Fibroblast of skin of abdomen (primary cell): ENCODE data around the gene SPRED2.

Source experiments
- DNase-seq: peaks from one replicate; pipeline ENCODE4 v3.0.0-alpha.2; 2013

The SPRED2 gene

DNA sequence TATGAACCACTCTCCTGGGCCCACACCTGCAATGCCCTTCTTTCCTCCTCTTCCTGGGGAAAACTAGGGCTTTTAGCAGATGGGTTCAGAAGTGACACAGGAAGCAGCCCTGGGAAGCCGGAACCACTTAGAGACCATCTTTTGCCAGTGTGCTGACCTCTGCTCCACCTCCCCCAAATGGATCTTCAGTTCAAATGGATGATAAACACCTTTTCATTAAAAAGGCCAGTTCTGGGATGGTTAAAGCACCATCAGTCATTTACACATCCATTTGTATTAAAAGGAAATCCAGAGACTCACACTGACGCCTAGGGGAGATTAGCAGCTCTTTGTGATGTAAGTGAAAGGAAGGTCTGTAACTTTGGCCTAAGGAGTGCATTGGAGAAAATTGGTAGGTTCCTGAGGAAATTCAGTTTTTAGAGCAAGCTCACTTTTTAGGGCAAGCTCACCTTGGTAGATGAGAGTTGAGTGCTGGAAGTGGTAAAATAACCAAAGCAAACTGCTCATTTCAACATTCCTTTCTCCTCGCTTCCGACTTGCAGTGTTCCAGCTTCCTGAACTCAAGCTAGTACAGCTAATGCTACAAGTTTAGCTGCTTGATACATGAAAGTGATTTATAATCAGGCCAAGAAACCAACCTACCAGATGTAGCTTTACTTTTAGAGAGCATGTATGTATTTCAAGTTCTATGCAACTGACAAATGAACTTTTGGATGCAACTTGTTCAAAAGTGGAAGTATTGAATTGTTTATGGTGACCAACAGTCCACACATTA is 157.1 kb downstream of the SPRED2 start:
- no peak for DNase-seq

DNA sequence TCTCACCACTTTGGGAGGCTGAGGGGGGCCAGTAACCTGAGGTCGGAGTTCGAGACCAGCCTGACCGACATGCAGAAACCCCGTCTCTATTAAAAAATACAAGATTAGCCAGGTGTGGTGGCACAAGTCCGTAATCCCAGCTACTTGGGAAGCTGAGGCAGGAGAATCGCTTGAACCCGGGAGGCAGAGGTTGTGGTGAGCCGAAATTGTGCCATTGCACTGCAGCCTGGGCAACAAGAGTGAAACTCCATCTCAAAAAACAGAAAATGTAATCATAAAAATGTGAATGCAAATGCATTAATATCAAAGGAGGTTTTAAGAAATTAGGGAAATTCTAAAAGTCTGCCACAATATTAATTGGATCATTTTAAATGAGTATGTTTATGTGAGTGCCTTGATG is 159.1 kb downstream of the SPRED2 start:
- DNase-seq, result no peak

DNA sequence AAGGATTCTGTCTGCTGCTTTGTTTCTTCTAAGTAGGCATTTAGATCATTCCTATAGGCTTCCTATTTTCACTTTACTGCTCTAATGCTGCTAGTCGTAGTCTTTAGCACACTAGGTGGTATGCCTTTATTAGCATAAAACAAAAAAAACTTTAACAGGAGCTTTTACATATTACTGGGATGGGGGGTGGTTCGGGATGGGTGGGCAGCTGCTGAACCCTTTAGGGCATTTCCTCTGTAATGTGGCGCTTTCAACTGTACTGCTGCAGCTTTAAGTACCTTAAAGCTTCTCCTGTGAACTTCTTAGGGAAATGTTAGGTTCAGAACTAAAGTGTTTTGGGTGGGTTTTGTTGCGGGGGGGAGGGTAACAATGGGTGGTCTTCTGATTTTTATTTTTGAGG is 163.4 kb downstream of the SPRED2 start:
- DNase-seq, result no peak

DNA sequence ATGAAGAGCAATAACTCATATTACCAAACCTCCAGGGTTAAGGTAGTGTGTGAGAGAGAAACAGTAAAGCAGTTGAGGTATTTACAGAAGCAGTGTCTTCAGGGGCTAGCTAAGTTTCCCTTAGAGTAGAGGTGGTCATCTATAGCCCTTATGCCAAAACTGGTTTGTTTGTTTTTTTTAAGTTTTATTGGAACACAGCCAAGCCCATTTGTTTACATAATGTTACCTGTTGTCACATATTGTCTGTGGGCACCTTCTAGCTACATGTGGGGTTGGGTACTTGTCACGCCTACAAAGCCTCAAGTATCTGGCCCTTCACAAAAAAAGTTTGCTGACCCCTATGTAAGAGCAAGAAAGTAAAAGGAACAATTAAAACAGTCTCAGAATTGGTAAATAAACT is 165.4 kb downstream of the SPRED2 start:
- DNase-seq, result no peak

DNA sequence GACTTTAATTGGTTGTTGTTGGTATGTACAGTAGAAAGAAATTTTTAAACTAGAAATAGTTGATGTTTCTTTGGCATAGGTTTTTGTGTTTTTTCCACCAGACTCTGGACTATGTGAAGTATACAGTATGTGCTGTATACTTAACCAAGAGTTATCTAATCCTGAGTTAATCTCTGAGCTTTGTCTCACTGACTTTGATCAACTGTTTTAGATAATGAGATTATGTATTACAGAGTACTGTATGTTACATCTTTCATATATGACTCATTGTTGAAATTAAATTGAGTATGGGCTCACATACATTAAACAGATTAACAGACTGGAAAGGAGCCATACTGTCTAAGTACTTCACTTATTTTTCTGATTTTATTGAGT is 166.7 kb downstream of the SPRED2 start:
- DNase-seq, result no peak

DNA sequence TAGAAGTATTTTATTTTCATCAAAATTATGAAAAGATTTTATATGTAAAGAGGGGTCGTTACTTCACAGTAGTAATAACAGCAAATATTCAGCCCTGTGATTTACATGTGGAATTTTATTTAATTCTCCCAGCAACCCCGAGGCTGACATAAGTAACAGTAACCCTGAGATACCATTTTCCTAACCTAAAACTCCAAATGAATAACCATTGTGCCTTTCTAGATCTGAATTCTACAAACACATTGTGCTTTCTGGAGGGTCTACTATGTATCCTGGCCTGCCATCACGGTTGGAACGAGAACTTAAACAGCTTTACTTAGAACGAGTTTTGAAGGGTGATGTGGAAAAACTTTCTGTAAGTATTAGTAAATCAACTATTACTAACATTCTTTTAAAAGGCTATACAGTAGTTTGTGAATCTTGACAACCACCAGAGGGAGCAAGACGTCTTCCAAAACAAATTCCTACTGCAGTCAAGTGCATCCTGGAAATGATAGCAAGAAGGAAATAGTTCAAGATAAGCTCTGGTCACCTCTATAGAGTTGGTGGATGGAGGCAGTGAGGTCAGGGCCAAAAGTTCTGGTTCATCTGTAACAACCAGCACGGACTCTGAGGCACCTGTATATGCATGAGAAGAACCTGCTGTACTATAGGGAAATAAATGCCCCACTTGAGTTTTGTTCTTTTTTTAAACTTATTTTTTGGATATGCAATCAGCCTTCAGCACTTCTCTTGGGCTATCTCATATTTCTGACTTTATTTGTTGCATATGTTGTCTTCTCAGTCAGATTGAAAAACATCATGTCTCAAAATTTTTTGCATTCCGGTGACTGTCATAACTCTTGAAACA is 167.4 kb downstream of the SPRED2 start:
- peak; percentile 77 for DNase-seq

DNA sequence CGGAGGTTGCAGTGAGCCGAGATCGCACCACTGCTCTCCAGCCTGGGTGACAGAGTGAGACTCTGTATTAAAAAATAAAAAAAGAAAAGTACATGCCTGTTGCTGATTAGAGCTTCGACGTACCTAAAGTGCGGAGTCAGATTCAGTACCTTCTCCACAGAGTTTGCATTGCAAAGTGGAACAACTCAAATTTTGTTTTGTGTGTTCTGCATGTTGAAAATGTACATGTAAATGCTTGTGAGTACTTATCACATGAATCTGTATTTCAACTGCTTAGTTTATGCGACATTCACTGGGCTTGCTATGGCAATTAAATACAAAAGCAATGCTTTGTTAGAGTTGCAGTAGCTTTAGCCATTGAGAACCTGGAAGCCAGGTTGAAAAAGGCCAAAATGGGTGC is 168.4 kb downstream of the SPRED2 start:
- DNase-seq, result no peak

DNA sequence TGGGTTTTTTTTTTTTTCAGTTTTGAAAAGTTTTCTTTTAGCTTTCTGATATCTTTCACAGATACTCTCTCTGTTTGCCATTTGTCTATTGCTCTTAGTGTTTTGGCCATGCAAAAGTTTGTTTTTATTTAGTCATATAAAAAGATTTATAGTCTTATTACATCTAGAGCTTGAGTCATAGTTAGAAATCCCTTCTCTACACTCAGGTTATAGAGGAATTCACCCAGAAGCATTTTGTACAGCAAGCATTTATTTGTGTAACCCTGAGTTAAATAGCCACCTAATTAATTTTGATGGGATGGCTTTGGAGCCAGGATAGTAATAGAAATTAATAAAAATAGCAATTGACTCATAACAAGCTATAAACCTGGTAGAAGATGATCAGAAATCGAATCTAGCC is 169.1 kb downstream of the SPRED2 start:
- no peak for DNase-seq

DNA sequence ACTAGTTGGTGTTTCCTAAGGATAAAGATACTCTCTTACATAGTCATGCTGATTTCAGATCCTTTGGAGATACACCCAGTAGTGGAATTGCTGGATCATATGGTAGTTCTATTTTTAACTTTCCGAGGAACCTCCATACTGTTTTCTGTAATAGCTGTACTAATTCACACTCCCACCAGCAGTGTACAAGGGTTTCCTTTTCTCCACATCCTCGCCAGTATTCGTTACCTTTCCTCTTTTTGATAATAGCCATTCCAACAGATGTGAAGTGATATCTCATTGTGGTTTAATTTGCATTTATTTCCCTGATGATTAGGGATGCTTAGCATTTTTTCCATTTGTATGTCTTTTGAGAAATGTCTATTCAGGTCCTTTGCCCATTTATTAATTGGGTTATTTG is 170.7 kb downstream of the SPRED2 start:
- DNase-seq, result peak; percentile 44
